Stomach (tissue), 9 donors: ENCODE data around the gene GALNT18. TPM values are rescaled to one million over a fixed set of nuclear protein-coding genes. Genes with fewer than 3 reads are reported as not detected.
A peak's percentile ranks its signal among the peaks of the same experiment; 100 is the strongest.

Experiments used
- DNase-seq, 2 donors: peaks; one replicate each; pipeline versions ENCODE4 v3.0.0 to v3.0.0-alpha.2; 2013 to 2019
- H3K27ac ChIP-seq, 5 donors: fragments of 200-600 bp in 4 of 5; sonication (generic) in 4 of 5; one replicate each; pipeline ENCODE4 v1.5.1; 2013 to 2019; ENCODE audit warnings: mild to moderate bottlenecking in 1 of 5, moderate library complexity in 1 of 5
- H3K27me3 ChIP-seq, 3 donors: fragments of 200-600 bp; sonication (generic); one replicate each; pipeline ENCODE4 v1.5.1; 2017 to 2019; ENCODE audit warnings: mixed run types in 1 of 3
- H3K36me3 ChIP-seq, 4 donors: fragments of 200-600 bp; sonication (generic); 1 replicate in 3 of 4; 2 replicates in 1 of 4; pipeline ENCODE4 v1.5.1; 2016 to 2019
- H3K4me1 ChIP-seq, 4 donors: fragments of 200-600 bp; sonication (generic); one replicate each; pipeline ENCODE4 v1.5.1; 2016 to 2019
- H3K4me3 ChIP-seq, 4 donors: fragments of 200-600 bp; sonication (generic) in 3 of 4; one replicate each; pipeline ENCODE4 v1.5.1; 2016 to 2019; ENCODE audit warnings: mild to moderate bottlenecking in 1 of 4
- H3K9me3 ChIP-seq, 4 donors: fragments of 200-600 bp; sonication (generic); one replicate each; pipeline ENCODE4 v1.5.1; 2016 to 2019
- EP300 ChIP-seq: sonication (generic); formaldehyde crosslinking; IDR thresholded peaks from one replicate; pipeline ENCODE4 v1.6.1; 2017; ENCODE audit warnings: antibody characterized with exemption
- POLR2A ChIP-seq, 4 donors: fragments of 450-650 bp; IDR thresholded peaks; one replicate each; pipeline ENCODE4 v1.6.1; 2016; ENCODE audit warnings: antibody characterized with exemption in 4 of 4, control low read depth in 2 of 4, mild to moderate bottlenecking in 1 of 4, moderate library complexity in 1 of 4
- POLR2AphosphoS5 ChIP-seq, 3 donors: sonication (generic); formaldehyde crosslinking; IDR thresholded peaks; one replicate each; pipeline ENCODE4 v1.6.1; 2016; ENCODE audit warnings: antibody characterized with exemption in 3 of 3
- WGBS, 5 donors: extraction: QIAGEN DNeasy Blood & Tissue Kit in 3 of 5; methylation state at CpG; one replicate each; pipeline versions ENCODE4 v1.1.5 to v1.1.7; 2013 to 2018; 5-methylcytosine and 5-hydroxymethylcytosine counted together
- intact Hi-C: fragments of 100-400 bp; cut with DNase I; formaldehyde crosslinking; loops from one replicate; pipeline ENCODE4 v1.15.1; 2023; ENCODE audit warnings: low total_unique reads
- polyA plus RNA-seq, 3 donors: library from polyadenylated mRNA; stranded (reverse); fragments of 200-250 nt; gene quantifications; one replicate each; pipeline ENCODE4 v1.2.3, GENCODE V29; 2013
- total RNA-seq, 5 donors: library from RNA; depleted of rRNA; stranded (reverse); fragments of >200 nt; gene quantifications; one replicate each; pipeline versions ENCODE4 v1.1.0 to v1.2.3, GENCODE V29; 2014 to 2016
- TF ChIP-seq, protein P1 (sequence below), 7 experiments: fragments of 450-650 bp in 4 of 7; fragments of 200-600 bp in 3 of 7; sonication (generic) in 3 of 7; IDR thresholded peaks; one replicate each; pipeline ENCODE4 v1.5.1; 2016 to 2019; ENCODE audit warnings: antibody characterized with exemption in 7 of 7, control low read depth in 2 of 7, mild to moderate bottlenecking in 1 of 7
- donor health status: healthy with polysubstance abuse.
- donor health status: Bipolar disorder and iron deficiency.
- donor health status: healthy.

Gene GALNT18
- total and polyA plus RNA-seq, 8 donors, result 0.58 to 16.1 (median 2.7) TPM

DNA sequence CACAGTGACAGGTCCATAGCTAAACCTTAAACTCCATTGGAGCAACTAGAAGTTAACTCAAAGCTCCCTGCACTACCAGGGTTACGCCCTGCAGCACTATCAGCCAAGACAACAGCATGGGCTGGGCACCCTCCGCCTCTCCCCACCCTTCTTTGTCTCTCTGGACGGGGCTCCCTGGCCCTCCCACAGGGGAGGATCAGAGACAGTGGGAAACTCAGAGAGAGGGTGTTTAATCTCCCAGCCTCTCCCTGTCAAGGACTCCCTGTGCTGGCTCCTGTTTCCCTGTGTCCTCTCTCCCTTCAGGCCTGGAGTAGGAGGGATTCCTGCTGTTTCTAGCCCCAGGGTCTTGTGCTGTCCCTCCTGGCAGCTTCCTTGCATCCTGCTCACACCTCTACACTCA lies 211.9 kb downstream of the GALNT18 start:
- H3K36me3 ChIP-seq, result no peaks in the 10 kb centered on the region
- no peak overlapping the region for H3K4me3 ChIP-seq
- no peak overlapping the region for H3K27ac ChIP-seq
- H3K9me3 ChIP-seq, result no peaks in the 10 kb centered on the region
- TF ChIP-seq, protein P1, sequence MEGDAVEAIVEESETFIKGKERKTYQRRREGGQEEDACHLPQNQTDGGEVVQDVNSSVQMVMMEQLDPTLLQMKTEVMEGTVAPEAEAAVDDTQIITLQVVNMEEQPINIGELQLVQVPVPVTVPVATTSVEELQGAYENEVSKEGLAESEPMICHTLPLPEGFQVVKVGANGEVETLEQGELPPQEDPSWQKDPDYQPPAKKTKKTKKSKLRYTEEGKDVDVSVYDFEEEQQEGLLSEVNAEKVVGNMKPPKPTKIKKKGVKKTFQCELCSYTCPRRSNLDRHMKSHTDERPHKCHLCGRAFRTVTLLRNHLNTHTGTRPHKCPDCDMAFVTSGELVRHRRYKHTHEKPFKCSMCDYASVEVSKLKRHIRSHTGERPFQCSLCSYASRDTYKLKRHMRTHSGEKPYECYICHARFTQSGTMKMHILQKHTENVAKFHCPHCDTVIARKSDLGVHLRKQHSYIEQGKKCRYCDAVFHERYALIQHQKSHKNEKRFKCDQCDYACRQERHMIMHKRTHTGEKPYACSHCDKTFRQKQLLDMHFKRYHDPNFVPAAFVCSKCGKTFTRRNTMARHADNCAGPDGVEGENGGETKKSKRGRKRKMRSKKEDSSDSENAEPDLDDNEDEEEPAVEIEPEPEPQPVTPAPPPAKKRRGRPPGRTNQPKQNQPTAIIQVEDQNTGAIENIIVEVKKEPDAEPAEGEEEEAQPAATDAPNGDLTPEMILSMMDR (IDR thresholded peaks at IDR 0.05), result no peak
- no peak for TF ChIP-seq POLR2A (IDR thresholded peaks at IDR 0.05)
- no peak for TF ChIP-seq POLR2AphosphoS5 (IDR thresholded peaks at IDR 0.05)
- no peak for TF ChIP-seq EP300
- intact Hi-C loops, result no loop called here
- DNase-seq, result no peak
- peaks cover 0 to 12% (median 0%) of the 10 kb centered on the region in 3 donors for H3K27me3 ChIP-seq
- H3K4me1 ChIP-seq, result peaks cover 0 to 33% (median 17%) of the 10 kb centered on the region in 4 donors
- 25 to 49% (median 41%) methylated on average over 2 to 3 of the region's 3 CpGs for WGBS, 5 donors

DNA sequence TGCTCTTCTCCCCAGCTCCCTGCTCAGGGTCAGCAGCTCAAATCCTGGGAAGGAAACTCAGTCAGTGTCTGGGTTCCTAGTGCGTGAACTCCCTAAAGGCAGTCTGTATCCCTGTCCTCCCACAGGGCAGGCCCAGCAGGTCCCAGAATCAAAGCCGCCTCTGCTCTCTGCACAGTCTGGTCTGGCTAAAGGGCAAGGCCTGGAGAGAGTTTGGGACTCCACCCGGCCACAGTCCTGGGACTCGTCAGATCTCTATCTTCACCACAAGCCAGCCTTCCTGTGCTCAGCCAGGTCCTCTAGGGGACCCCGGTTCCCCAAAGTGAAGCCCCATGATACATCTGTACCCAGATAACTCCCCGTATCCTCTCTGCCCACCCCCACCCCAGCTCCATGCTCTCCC lies 212.6 kb downstream of the GALNT18 start:
- H3K9me3 ChIP-seq, result no peaks in the 10 kb centered on the region
- WGBS, 5 donors, result 57 to 78% (median 75%) methylated on average over 2 to 6 of the region's 6 CpGs
- H3K27ac ChIP-seq, result no peak overlapping the region
- no peaks in the 10 kb centered on the region for H3K36me3 ChIP-seq
- H3K4me3 ChIP-seq, result no peak overlapping the region
- H3K27me3 ChIP-seq, result peaks cover 0 to 16% (median 2%) of the 10 kb centered on the region in 3 donors
- intact Hi-C loops, result no loop called here
- peaks cover 0 to 39% (median 20%) of the 10 kb centered on the region in 4 donors for H3K4me1 ChIP-seq
- no peak for TF ChIP-seq POLR2A (IDR thresholded peaks at IDR 0.05)
- TF ChIP-seq EP300, result no peak
- DNase-seq, result no peak

DNA sequence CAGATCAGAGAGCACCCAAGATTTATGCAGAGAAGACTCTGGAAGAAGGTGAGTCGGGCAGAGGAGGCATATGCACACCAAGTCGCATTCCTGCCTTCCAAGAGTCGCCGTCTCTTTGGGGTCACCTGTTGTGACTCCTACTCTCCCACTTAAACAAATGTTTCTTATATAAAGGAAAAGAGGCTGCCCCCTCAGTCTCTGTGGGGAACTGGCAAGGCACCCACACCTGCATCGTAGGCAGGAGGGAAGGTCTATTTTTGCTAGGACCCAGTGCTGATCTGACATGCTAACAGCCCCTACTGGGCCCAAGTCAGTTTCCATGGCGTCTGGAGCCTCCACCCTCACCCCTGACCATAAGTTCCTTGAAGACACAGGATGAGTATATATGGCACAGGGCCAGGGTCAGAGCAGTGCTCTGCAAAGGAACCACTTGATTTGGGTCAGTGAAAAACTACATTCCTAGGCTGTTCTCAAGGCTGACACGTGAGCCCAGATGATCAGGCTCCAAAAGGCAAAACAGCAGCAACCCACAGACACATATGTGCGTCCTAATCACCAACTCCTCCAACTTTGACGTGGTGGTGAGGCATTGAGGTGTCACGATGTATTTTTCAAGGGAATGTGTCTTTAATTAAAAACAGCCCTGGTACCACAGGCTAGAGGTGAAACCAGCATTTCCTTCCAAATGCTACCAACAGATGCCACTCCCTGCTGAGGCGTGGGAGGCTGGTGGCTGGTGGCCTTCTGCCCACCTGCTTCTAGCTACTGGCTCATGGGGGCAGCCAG lies 213.2 kb downstream of the GALNT18 start:
- Histone ChIP-seq H3K27me3 (peaks cover 0 to 22% (median 6%) of the 10 kb centered on the region in 3 donors), H3K9me3 (no peaks in the 10 kb centered on the region), H3K4me3 (no peak overlapping the region), H3K27ac (no peak overlapping the region), H3K4me1 (peaks cover 0 to 45% (median 23%) of the 10 kb centered on the region in 4 donors), H3K36me3 (no peaks in the 10 kb centered on the region)
- 86 to 89% (median 88%) methylated on average over 11 of the region's 11 CpGs for WGBS, 5 donors
- intact Hi-C loops, result no loop called here
- no peak for DNase-seq
- TF ChIP-seq POLR2A (IDR thresholded peaks at IDR 0.05) (no peak), POLR2AphosphoS5 (IDR thresholded peaks at IDR 0.05) (no peak), EP300 (no peak)
- TF ChIP-seq, protein P1 (IDR thresholded peaks at IDR 0.05), result no peak

DNA sequence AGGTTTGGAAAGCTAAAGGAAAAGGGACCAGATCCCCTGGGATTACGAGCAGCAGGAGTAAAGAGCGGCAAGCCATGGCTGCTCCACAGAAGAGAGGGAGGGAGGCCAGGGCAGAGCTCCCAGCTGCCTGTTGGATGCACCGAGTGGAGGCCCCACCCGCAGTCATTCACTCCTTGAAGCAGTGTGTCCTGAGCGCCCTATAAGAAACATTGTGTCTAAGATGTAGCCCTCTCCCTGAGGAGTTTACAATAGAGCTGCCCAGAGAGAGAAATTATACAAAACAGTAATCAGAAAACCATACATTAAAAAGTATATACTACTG lies 214.1 kb downstream of the GALNT18 start:
- no peaks in the 10 kb centered on the region for H3K36me3 ChIP-seq
- H3K27ac ChIP-seq, result peak overlapping the region in 3 of 5 donors; percentile 7 to 74 (median 38)
- H3K27me3 ChIP-seq, result peaks cover 0 to 24% (median 6%) of the 10 kb centered on the region in 3 donors
- TF ChIP-seq, protein P1 (IDR thresholded peaks at IDR 0.05), result no peak
- TF ChIP-seq POLR2A (IDR thresholded peaks at IDR 0.05), result no peak
- TF ChIP-seq POLR2AphosphoS5 (IDR thresholded peaks at IDR 0.05), result no peak
- no peak overlapping the region for H3K4me3 ChIP-seq
- no peak for DNase-seq
- intact Hi-C loops, result no loop called here
- no peaks in the 10 kb centered on the region for H3K9me3 ChIP-seq
- peaks cover 0 to 46% (median 24%) of the 10 kb centered on the region in 4 donors for H3K4me1 ChIP-seq
- WGBS, 5 donors, result 57 to 83% (median 72%) methylated on average over 5 of the region's 5 CpGs
